AG04449 (cell line): ENCODE data around the gene PASK.

Experiments used
- CTCF ChIA-PET: fragments of 350-600 bp; formaldehyde crosslinking; extraction: SDS; loops from one replicate; lab custom pipeline; 2021; ENCODE audit warnings: antibody characterized with exemption; lab: Yijun Ruan, JAX
- POLR2A ChIA-PET: fragments of 400-600, 350-600 bp; formaldehyde crosslinking; extraction: SDS; loops from one replicate; lab custom pipeline; 2020; ENCODE audit warnings: antibody characterized with exemption, inconsistent platforms; lab: Yijun Ruan, JAX
- DNase-seq: peaks from one replicate; pipeline ENCODE4 v3.0.0-alpha.2; 2010; ENCODE audit warnings: low read depth, low spot score
- H3K4me3 ChIP-seq: 2 replicates; pipeline ENCODE4 v1.5.1; 2011; ENCODE audit warnings: low read depth, mild to moderate bottlenecking, control low read depth, low read length
- TF ChIP-seq, protein P1 (sequence below): IDR thresholded peaks from one replicate; pipeline ENCODE4 v1.5.1; 2011; ENCODE audit warnings: mild to moderate bottlenecking, moderate library complexity, low read length, control low read depth, inconsistent platforms; ENCODE audit not compliant: insufficient read depth; ENCODE audit errors: missing control alignments

Gene PASK

DNA sequence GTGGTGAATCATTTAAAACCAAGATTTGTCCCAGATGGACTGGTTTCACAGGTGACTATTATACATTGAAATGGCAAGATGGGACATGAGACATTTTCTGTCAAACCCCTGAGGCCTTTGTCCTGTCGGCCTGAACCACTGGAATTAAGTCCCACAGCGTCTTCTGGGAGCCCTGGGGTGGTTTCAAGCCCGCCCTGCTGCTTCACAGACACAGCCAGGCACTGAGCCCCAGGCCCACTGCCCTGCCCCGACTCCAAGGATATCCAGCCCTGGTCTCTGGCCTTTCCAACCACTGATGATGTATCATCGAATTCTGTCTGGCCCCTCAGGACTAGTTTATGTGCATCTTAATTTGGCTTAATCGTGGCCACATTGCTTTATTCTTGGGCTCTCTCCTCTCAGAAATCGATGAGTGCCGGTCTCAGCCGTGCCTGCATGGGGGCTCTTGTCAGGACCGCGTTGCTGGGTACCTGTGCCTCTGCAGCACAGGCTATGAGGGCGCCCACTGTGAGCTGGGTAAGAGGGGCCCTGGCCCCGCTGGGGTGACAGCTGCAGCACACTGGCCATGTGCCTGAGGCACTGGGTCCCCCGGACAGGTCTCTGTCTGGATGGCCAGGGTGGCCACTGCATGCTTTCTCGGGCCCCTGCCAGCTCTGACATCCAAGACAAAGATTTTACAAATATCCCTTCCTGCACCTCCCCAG is 86.7 kb downstream of the PASK start:
- DNase-seq, result no peak
- TF ChIP-seq, protein P1, sequence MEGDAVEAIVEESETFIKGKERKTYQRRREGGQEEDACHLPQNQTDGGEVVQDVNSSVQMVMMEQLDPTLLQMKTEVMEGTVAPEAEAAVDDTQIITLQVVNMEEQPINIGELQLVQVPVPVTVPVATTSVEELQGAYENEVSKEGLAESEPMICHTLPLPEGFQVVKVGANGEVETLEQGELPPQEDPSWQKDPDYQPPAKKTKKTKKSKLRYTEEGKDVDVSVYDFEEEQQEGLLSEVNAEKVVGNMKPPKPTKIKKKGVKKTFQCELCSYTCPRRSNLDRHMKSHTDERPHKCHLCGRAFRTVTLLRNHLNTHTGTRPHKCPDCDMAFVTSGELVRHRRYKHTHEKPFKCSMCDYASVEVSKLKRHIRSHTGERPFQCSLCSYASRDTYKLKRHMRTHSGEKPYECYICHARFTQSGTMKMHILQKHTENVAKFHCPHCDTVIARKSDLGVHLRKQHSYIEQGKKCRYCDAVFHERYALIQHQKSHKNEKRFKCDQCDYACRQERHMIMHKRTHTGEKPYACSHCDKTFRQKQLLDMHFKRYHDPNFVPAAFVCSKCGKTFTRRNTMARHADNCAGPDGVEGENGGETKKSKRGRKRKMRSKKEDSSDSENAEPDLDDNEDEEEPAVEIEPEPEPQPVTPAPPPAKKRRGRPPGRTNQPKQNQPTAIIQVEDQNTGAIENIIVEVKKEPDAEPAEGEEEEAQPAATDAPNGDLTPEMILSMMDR, result no peak
- POLR2A ChIA-PET, result no interaction called here
- H3K4me3 ChIP-seq, result no peak overlapping the region
- CTCF ChIA-PET, result interaction anchor here (0.6 to 4.3 kb wide), 2 partner anchors 16 to 148 kb away, joined by 3 to 21 read pairs; no protein-coding TSS in a partner anchor

DNA sequence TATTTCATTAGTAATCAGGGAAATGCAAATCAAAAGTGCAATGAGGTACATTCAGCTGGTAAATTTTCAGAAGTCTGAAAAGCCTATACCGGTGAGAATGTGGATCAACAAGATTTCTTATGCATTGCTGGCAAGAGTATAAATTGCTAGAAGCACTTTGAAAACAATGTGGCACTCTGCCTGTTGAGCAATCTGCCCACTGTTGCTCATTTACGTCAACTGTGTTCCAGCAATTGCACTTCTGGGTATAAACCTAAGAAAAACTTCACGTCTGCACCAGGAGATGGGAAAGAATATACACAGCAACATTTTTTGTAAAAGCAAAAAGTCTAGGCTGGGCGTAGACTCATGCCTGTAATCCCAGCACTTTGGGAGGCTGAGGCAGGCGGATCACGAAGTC is 88.0 kb downstream of the PASK start:
- no peak for DNase-seq
- TF ChIP-seq, protein P1, result no peak
- ChIA-PET CTCF (interaction anchor here (4.3 kb wide), 1 partner anchor 17 kb away, joined by 21 read pairs; no protein-coding TSS in a partner anchor), POLR2A (no interaction called here)
- H3K4me3 ChIP-seq, result no peak overlapping the region
